ENCODE results near the gene HSD17B2.
"Not testable (repeated sequence)": the region's sequence is repeated elsewhere in the genome, so short reads cannot be mapped to it uniquely, and the experiment has no call there.

Gene HSD17B2

DNA sequence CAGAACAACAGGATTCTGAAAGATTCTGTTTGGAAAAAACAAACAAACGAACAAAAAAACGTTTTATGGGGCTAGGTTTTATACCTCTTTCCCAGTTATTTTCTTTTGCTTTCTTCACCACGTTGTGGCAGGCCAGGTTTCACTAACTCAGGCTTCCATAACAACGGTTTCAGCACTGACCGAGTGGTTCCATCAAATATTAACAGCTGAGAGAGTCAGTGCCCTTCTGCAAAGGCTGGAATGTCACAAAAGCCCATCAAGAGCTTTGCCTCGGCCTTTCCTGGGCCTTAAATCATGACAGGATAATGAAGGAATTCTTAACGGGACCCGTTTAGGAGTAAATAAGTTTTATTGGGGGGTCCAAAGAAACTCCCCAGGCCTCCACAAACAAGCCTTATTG lies 100.8 kb downstream of the HSD17B2 start:
- DNase-seq (ENCODE audit: low spot score) = no peak

DNA sequence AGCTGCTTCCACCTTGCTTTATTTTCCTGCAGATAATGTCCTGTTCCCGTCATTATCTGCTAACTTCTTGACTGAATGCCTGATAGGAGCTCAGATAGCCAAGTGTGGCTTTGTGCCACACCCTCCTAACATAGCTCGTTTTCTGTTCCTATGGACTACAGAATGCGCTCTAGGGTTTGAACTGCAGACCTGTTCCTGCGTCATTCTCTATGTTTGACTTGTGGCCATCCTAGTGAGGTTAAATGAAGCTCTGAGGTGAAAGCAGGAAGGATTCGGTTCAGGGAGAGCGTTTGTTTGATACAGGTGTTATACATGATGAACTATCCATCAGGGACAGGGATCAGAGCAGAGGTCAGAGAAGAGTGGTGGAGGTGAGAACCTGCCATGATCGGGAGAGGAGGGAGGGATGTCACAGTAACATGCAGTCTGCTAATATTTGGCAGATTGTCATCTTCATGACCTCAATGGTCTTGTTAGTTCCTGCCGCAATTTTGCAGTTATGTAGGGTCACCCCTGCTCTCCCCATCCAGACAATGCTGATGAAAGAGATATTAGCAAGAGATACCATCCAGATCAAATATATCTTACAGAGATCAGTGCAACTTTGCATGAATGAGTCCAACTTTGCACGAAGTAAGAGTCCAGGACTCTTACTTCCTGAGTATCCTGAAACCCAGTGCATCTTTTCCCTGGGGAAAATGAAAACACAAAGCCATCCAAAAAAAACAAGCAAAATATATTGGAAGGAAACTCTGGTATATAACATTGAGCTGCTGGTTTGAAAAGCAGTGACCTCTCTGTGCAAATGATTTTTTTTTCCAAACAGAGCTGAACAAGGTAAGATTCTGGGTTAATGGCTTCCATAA lies 102.1 kb downstream of the HSD17B2 start:
- DNase-seq (ENCODE audit: low spot score) = no peak

- DNase-seq (ENCODE audit: low spot score) = no peak
Measured at GRCh38 chr16:82137822-82138167, 102.7 kb downstream of the HSD17B2 start.

- DNase-seq (ENCODE audit: low spot score) = no peak
Measured at GRCh38 chr16:82138478-82139285, 103.6 kb downstream of the HSD17B2 start.

DNA sequence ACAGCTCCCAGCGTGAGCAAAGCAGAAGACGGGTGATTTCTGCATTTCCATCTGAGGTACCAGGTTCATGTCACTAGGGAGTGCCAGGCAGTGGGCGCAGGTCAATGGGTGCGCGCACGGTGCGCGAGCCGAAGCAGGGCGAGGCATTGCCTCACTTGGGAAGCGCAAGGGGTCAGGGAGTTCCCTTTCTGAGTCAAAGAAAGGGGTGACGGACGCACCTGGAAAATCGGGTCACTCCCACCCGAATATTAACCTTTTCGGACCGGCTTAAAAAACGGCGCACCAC lies 104.2 kb downstream of the HSD17B2 start:
- not testable (repeated sequence) for DNase-seq (ENCODE audit: low spot score)

- DNase-seq (ENCODE audit: low spot score) = no peak
Measured at GRCh38 chr16:82146556-82146955, 111.5 kb downstream of the HSD17B2 start.

GRCh38 chr16:82146957-82147356 lies 111.9 kb downstream of the HSD17B2 start:
- DNase-seq (ENCODE audit: low spot score) = no peak

DNA sequence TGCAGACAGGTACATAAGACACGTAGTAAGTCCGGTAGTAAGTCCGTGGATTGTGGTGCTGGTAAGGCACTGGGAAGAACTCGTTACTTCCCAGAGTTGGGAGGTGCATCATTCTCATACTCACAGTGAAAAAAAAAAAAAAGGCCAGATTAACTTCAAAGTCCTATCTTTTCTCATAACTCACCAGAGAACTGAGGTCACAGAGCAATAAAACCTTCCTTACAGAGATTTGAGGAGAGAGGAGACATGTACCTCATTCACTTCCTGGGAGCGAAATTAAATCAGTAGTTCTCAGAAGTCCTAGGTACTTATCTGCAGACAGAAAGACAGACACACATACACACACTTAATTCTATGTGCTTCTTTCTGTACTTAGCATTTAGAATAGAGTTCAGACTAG lies 112.5 kb downstream of the HSD17B2 start:
- no peak for DNase-seq (ENCODE audit: low spot score)

All from CD4-positive, alpha-beta T cell treated with Interleukin-6 at 100 ng/mL for 8 hours (primary cell).